Measurements from ENCODE around the gene SORCS2.

The SORCS2 gene

GRCh38 chr4:7542781-7543180, 350.4 kb downstream of the SORCS2 start:
- DNase-seq = no peak

GRCh38 chr4:7546152-7546808, 353.9 kb downstream of the SORCS2 start:
- no peak for DNase-seq

GRCh38 chr4:7546809-7547367, 354.6 kb downstream of the SORCS2 start:
- DNase-seq = no peak

DNA sequence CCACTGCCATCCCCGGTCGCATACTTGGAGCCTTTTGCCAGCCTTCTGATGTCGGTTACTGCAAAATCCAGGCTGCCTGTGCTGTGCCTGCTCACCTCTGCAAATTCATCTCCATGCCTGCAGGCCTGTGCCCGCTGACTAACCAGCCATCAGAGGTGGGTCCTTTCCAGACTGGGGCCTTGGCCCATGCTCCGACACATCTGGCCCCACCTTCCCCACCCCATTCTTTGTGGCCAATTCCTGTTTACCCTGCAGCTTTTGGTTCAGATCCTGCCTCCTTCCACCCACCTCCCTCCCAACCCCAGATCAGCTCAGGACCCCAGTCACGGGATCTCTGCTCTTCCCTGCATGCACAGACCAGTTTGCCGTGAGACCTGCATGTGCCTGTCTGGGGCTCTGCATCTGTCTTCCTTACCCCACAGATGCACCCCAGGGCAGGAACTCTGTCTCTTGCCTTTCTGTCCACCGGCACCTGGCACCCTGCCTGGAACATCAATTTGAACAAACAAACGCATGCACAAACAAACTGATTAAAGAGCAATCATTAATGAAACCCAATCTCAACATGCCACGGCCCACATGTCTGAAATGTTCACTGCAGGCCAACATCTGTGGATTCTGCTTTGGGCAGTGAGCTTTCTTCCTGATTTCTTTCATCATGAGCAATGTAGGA, 355.2 kb downstream of the SORCS2 start:
- DNase-seq = no peak

DNA sequence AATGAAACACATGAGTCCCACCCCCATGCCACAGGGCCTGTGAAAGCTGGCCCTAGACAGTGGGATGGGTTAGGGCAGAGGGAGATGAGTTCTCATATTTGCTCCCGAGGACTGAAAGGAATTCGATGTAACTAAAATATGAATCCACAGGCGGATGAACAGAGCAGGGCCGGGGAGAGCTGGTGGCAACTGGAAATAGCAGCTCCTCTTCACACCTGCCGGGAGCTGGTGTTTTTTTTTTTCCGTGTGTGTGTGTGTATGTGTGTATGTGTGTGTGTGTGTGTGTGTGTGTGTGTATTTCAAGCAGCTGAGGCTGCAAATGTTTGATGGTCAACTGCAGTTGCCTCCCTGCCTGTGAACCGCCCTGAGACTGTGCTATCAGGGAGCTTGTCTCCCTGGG, 357.5 kb downstream of the SORCS2 start:
- no peak for DNase-seq

GRCh38 chr4:7552466-7552865, 360.1 kb downstream of the SORCS2 start:
- no peak for DNase-seq

- no peak for DNase-seq
Measured at GRCh38 chr4:7553280-7553679, 360.9 kb downstream of the SORCS2 start.

DNA sequence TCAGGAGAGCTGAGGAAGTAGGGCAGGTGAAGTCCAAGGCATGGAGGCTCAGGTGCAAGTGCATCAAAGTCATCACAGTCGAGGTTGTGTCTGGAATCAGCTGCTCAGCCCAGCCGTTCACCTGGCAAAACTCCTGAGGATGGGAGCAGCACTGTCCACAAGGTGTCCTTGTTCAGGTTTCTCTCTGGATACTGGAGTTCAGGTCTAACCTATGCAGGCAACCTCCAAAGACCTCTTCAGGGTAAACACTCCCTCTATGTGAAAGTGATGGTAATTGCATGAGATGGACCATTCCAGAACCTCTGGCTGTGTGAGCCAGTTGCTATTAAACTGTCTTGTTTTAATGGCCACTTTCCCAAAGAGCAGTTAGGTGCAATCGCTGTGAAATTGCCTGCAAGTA, 362.6 kb downstream of the SORCS2 start:
- no peak for DNase-seq

GRCh38 chr4:7556558-7556957, 364.2 kb downstream of the SORCS2 start:
- no peak for DNase-seq

DNA sequence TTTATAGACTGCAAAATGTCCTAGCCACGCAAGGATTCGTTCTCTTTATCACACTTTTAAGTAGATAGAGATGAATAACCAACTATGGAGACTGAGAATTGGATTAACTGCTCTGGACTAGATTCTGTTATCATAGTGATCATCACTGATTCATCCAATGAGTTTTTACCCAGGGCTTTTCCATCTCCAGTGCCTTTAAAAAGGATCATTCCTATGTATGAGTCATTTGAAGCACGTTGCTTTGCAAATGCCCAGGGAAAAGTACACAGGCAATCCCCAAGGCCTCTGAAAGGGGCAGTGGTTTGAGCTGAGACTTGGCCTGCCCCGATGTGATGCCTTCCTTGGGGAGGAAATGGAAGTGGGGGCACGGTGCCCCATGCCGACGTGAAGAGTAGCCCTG, 365.1 kb downstream of the SORCS2 start:
- no peak for DNase-seq

GRCh38 chr4:7558436-7558835, 366.1 kb downstream of the SORCS2 start:
- no peak for DNase-seq

GRCh38 chr4:7559316-7559715, 367.0 kb downstream of the SORCS2 start:
- no peak for DNase-seq

DNA sequence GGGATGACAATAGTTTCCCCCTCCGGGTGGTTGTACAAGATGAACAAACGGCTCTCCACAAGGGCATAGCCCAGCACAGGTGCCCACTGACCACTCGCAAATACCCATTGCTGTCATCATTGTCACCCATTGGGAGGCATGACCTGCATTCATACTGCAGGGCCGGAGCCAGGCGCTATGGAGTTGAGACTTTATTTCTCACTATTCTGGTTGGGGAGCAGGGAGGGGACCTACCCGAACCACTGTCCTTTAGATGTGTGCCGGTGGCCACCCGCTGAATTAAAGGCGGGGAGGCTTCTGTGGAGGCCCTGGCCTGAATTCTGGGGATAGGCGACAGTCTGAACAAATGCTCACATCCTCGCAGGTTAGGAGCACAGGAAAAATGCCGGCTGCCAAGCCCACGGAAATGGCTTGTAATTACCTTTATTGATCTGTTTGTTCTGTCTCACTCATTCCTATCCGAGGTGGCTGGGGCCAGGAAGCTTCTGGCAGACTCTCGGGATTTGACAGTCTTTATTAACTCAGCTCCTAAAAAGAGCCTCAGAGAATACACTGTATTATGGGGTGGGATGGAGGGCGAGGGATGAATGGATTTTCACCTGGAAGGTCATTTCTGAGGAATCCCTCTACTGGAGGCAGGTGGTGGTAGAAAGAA, 367.5 kb downstream of the SORCS2 start:
- DNase-seq = no peak

DNA sequence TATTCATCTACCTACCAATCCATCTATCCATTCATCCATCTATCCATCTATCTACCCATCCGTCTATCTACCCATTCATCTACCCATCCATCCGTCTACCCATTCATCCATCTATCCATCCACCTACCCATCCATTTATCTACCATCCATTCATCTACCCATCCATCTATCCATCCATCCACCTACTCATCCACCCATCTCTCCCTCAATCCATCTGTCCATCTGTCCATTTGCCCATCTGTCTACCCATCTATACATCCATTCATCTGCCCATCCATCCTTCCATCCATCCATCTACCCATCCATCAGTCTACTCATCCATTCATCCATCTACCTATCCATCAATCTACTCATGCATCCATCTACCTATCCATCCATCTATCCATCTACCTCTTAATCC, 369.2 kb downstream of the SORCS2 start:
- no peak for DNase-seq

DNA sequence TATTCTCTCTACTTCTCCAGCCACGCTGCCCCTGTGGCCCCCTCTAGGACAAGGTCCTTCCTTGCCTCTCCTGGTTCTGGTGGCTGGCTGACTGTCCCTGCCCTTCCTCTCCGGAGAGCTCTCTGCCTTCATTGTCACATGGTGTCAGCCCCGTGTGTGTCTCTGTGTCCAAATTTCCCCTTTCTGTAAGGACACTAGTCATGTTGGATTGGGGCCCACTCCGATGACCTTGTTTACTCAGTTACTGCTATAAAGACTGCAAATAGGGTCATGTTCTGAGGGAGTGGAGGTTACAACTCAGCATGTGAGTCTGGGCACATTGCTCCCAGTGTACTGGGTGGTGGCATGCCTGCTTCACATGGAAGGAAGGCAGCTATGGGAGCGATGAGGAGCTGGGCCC, 371.9 kb downstream of the SORCS2 start:
- DNase-seq = no peak

- no peak for DNase-seq
Measured at GRCh38 chr4:7565483-7565882, 373.1 kb downstream of the SORCS2 start.

GRCh38 chr4:7569810-7570783, 377.8 kb downstream of the SORCS2 start:
- DNase-seq = no peak

- no peak for DNase-seq
Measured at GRCh38 chr4:7571001-7571400, 378.7 kb downstream of the SORCS2 start.

DNA sequence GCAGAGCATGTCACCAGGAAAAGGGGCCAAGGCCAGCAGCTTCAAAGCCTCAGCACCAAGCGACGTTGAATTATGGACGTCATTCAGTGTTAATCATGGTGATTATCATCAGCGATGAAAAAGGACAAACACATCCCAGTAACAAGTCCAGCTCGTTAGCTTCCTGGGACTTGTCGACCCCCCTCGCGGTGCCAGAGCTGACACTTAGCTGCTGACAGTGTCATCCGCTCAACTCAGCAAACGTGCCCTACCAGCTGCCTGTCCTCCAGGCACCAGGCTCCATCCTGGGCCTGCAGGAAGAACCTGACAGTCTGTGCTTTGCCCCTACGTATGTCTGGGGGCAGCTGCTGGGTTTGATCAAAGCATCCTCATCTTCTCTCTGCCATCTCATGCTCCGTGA, 379.4 kb downstream of the SORCS2 start:
- no peak for DNase-seq

DNA sequence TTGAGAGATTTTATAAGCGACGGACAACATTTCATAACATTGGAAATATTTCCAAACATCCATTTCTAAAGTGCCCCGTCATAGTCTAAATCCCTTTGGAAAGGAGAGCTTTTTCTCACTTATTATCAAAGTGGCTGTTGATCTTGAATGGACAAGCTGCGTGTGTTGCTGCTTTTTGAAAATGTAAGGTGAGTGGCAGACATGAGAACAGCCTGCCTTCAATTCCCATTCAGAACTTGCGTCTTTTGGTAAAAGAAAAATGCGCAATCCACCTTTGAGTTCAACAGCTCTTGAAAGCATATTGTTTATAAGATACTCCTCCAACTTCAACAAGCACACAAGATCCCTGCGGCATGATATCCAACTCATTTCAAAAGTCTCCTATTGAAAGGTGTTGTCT, 380.6 kb downstream of the SORCS2 start:
- no peak for DNase-seq

DNA sequence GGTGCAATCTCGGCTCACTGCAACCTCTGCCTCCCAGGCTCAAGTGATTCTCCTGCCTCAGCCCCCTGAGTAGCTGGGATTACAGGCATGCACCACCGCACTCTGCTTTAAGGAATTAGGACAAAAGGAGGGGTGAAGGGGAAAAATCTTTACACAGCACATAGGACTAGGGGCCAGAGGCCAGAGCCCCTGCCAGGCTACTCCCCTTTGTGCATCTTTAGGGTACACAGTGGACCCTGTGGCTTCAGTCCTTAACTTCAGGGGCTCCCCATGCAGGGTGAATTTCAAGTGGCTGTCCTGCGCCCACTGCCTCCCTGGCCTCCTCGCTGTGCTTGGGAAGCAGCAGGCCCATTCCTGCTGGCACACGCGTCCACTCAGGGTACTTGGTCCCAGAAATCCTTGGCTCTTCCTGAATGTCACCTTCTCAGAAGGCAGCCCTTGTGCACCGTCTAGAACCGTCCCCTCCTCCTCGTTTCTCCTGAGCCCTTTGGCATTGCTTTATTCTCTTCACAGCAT, 381.3 kb downstream of the SORCS2 start:
- no peak for DNase-seq

DNA sequence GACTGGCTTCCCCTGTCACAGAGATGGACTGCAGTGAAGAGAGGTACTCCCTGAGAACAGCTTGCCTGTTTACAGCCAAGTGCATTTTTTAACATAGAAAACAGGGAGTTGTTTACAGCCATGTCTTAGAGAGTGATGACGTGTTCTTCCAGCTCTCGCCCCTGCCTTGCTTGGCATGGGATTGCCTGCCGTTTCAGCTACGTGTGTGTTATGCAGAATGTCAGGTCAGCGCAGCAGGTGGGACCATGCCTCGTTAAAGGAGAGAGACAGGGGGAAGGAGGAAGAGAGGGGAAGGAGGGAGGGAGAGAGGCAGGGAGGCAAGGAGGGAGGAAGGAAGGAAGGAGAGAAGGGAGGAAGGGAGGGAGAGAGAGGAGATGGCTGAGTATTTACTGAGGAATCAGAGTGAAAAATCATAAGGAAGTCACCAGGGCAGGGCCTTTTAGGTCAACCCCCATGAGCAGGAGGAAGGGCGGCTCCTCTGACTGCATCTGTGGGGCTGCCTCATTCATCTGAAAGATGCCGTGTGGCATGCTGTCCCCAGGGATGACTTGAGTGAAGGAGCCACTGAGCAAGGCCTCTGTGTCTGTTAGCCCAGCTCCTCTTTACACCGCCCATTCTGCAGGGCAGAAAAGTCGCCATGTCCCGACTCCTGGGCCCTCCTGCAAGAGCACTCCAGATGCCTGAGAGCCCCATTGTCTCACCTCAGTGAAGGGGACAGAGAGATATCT, 382.1 kb downstream of the SORCS2 start:
- no peak for DNase-seq

Data from NK-92 treated with Interleukin-12 subunit alpha and Interleukin-12 subunit beta, amount 100 ng/mL, for 24 hours (cell line).